Measurements from ENCODE around the gene PRCD.
"Not testable (repeated sequence)": the region's sequence is repeated elsewhere in the genome, so short reads cannot be mapped to it uniquely, and the experiment has no call there.

Gene PRCD

GRCh38 chr17:76554131-76554530 is 14.3 kb downstream of the PRCD start:
- no peak for TF ChIP-seq CTCF (IDR thresholded peaks at IDR 0.05; ENCODE audit: low read length, missing control alignments)
- DNase-seq (ENCODE audit: low read depth) = no peak
- H3K4me3 ChIP-seq (replicated peaks; ENCODE audit: low read depth, low read length) = no peak overlapping the region

- no peak for TF ChIP-seq CTCF (IDR thresholded peaks at IDR 0.05; ENCODE audit: low read length, missing control alignments)
- DNase-seq (ENCODE audit: low read depth) = peak; percentile 84
Measured at GRCh38 chr17:76556765-76557367, 17.0 kb downstream of the PRCD start.

GRCh38 chr17:76557368-76558197 is 17.7 kb downstream of the PRCD start:
- H3K4me3 ChIP-seq (replicated peaks; ENCODE audit: low read depth, low read length) = peak overlapping the region; percentile 99
- peak; percentile 57 for TF ChIP-seq CTCF (IDR thresholded peaks at IDR 0.05; ENCODE audit: low read length, missing control alignments)
- DNase-seq (ENCODE audit: low read depth) = peak; percentile 98

More at GRCh38 chr17:76556765-76557367, 17.0 kb downstream of the PRCD start:
- H3K4me3 ChIP-seq (replicated peaks; ENCODE audit: low read depth, low read length) = peak overlapping the region; percentile 99

DNA sequence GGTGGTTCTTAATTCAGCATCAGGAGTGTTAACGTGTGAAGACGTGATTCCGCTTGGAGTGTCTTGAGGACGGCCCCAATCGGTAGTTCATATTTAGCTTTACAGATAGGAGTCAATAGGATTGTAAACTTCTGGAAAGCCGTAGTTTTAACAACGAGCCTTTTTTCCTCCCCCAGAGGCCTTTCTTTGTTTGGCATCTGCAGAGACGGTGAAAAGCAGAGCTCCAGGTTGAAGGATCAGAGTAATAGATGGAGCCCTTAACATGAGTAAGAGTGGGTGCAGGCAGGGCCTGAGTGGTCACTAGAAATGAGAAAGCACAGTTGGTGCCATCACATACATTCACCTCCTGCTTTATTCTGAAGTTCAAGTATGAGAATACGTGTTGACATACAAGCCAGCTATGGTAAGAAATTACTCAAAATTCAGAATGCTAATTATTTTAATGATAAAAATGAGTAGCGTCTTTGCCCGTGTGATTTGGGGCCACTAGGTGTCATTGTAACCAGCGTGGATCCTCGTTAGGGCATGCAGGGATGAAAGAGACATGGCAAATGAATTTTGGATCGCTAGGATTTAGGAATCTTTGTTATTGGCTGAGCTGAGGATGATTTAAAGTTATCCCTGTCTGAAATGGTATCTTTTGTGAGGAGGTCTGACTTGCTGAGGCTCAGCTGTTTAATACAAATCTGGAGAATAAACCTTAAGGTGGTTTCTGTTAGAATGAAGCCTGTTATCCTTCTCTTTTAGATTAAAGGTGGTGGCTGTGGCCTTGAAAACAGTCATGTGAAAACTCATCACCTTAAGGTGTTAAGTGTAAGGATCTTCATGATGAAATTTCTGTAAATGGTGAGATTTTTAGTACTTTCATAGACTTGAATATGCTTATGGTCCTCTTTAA is 18.6 kb downstream of the PRCD start:
- peak; percentile 53 for TF ChIP-seq CTCF (IDR thresholded peaks at IDR 0.05; ENCODE audit: low read length, missing control alignments)
- DNase-seq (ENCODE audit: low read depth) = peak; percentile 42
- H3K4me3 ChIP-seq (replicated peaks; ENCODE audit: low read depth, low read length) = peak overlapping the region; percentile 99

- not testable (repeated sequence) for DNase-seq (ENCODE audit: low read depth)
- peak overlapping the region; percentile 99 for H3K4me3 ChIP-seq (replicated peaks; ENCODE audit: low read depth, low read length)
Measured at GRCh38 chr17:76559460-76559859, 19.6 kb downstream of the PRCD start.

DNA sequence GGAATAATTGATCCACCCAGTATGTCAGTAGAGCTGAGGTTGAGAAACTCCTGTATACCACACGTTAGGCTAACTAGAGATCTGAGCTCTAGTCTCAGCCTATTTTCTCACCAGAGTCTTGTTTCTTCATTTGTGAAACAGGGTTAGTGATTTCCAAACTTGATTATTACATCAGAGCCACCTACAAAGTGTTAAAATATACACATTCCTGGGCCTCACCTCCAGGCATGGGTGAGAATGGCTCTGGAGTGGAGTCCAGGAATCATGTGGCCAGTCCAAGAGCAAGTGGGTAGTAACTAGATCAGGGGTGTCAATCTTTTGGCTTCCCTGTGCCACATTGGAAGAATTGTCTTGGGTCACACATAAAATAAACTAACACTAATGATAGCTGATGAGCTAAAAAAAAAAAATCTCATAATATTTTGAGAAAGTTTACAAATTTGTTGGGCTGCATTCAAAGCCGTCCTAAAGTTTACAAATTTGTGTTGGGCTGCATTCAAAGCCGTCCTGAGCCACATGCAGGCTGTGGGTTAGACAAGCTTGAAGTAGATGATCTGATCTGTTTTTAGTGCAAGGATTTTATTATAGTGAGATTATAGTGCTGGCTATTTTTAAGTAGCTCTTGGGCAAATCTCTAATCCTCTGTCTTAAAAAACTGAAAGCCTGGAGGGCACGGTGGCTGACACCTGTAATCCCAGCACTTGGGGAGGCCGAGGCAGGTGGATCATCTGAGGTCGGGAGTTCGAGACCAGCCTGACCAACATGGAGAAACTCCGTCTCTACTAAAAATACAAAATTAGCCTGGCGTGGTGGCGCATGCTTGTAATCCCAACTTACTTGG is 20.4 kb downstream of the PRCD start:
- peak overlapping the region; percentile 28 for H3K4me3 ChIP-seq (replicated peaks; ENCODE audit: low read depth, low read length)
- no peak for TF ChIP-seq CTCF (IDR thresholded peaks at IDR 0.05; ENCODE audit: low read length, missing control alignments)
- no peak for DNase-seq (ENCODE audit: low read depth)

Data from fibroblast of pulmonary artery (primary cell).